Pancreas (tissue), 10 donors: ENCODE results near the gene PPCS. TPM values are rescaled to one million over a fixed set of nuclear protein-coding genes. Genes with fewer than 3 reads are reported as not detected.
"Not testable (repeated sequence)": the region's sequence is repeated elsewhere in the genome, so short reads cannot be mapped to it uniquely, and the experiment has no call there.

Source experiments
- ATAC-seq, 4 donors: fragments of 200-7000 bp; cut with Tn5 transposase; one replicate each; pipeline versions ENCODE4 v1.8.0 to v1.9.1; 2020; ENCODE audit warnings: mild to moderate bottlenecking in 4 of 4, moderate library complexity in 4 of 4
- DNase-seq, 6 donors: peaks; one replicate each; pipeline ENCODE4 v3.0.0-alpha.2; 2020
- FAIRE-seq: peaks from 2 replicates; lab custom pipeline; 2012; peaks lifted over from hg19 to GRCh38; lab: Jason Lieb, UNC
- H3K27ac ChIP-seq, 4 donors: fragments of 200-600 bp; sonication (generic); 1 replicate in 3 of 4; 2 replicates in 1 of 4; pipeline versions ENCODE4 v1.5.0 to v1.8.0; 2020
- H3K27me3 ChIP-seq, 4 donors: fragments of 200-600 bp; one replicate each; pipeline ENCODE4 v1.8.0; 2021
- H3K36me3 ChIP-seq, 3 donors: fragments of 200-600 bp; sonication (generic) in 1 of 3; one replicate each; pipeline versions ENCODE4 v1.5.0 to v1.8.0; 2020 to 2021
- H3K4me1 ChIP-seq, 3 donors: fragments of 200-600 bp; one replicate each; pipeline ENCODE4 v1.8.0; 2021
- H3K4me3 ChIP-seq, 4 donors: fragments of 200-600 bp; sonication (generic) in 2 of 4; one replicate each; pipeline versions ENCODE4 v1.5.0 to v1.8.0; 2020 to 2021
- H3K9me3 ChIP-seq, 4 donors: fragments of 200-600 bp; one replicate each; pipeline ENCODE4 v1.8.0; 2021
- WGBS, 2 donors: extraction: QIAGEN DNeasy Blood & Tissue Kit; methylation state at CpG; one replicate each; pipeline ENCODE4 v1.1.7; 2013; 5-methylcytosine and 5-hydroxymethylcytosine counted together
- intact Hi-C, 3 donors: fragments of 100-400 bp; cut with DNase I; formaldehyde crosslinking; loops; one replicate each; pipeline versions ENCODE4 v1.11.1 to v1.14.2; 2022
- polyA plus RNA-seq, 2 donors: library from polyadenylated mRNA; stranded (reverse); fragments of 200-250 nt; gene quantifications; one replicate each; pipeline ENCODE4 v1.2.3, GENCODE V29; 2013
- total RNA-seq, 6 donors: library from RNA; stranded (reverse); fragmentation: NEBNext Ultra II Directional in 4 of 6; extraction: Animal tissue kit (Norgen Biotek cat#: 25700) in 4 of 6; gene quantifications; one replicate each; pipeline versions ENCODE4 v1.2.1 to v1.2.4, GENCODE V29; 2021 to 2023
- TF ChIP-seq, protein P1 (sequence below), 4 donors: fragments of 200-600 bp; sonication (generic) in 3 of 4; IDR thresholded peaks; one replicate each; pipeline versions ENCODE4 v1.5.0 to v1.8.0; 2021; ENCODE audit warnings: antibody characterized with exemption in 4 of 4
- donor health status: healthy with polysubstance abuse.
- donor health status: DM: no; HTN: no; CAD: no; lungs with moderate emphysema.
- donor health status: DM: no; HTN: no; CAD: no.
- donor health status: control.
- donor health status: control.
- donor health status: Bipolar disorder and iron deficiency.
- donor health status: DM: yes; HTN: yes; CAD: no.
- donor health status: DM: no; HTN: no; CAD: no.
- donor health status: DM: no; HTN: no; CAD: no.
- donor health status: DM: yes; HTN: yes; CAD: no.

The PPCS gene
- total and polyA plus RNA-seq, 8 donors: 25.5 to 62.3 (median 36.0) TPM

DNA sequence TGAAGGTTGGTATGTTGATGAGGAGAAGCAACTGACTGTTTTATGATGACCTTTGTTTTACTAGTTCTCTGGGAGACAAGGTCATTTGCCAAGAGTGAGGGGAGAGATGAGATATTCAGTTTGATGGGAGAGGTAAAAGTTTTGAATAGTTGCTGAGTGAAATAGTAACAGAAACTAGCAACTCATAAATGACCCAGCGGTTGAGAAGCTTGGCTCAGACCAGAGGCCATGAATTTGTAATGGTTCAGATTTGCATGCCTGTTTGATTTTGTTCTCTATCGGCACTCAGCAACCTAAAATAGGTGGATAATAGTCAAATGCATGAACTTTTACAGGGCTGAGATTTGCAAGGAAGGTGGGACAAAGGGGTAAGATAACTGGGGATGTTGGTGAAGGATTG, 13.4 kb downstream of the PPCS start:
- intact Hi-C loops: no loop called here
- Histone ChIP-seq H3K36me3 (no peaks in the 10 kb centered on the region), H3K27ac (no peak overlapping the region), H3K27me3 (no peaks in the 10 kb centered on the region), H3K4me3 (no peak overlapping the region), H3K4me1 (no peaks in the 10 kb centered on the region), H3K9me3 (no peaks in the 10 kb centered on the region)
- DNase-seq (no peak), FAIRE-seq (no peak), ATAC-seq (no peak)
- WGBS, 2 donors: 95 to 96% methylated on average over 2 of the region's 2 CpGs
- TF ChIP-seq, protein P1, sequence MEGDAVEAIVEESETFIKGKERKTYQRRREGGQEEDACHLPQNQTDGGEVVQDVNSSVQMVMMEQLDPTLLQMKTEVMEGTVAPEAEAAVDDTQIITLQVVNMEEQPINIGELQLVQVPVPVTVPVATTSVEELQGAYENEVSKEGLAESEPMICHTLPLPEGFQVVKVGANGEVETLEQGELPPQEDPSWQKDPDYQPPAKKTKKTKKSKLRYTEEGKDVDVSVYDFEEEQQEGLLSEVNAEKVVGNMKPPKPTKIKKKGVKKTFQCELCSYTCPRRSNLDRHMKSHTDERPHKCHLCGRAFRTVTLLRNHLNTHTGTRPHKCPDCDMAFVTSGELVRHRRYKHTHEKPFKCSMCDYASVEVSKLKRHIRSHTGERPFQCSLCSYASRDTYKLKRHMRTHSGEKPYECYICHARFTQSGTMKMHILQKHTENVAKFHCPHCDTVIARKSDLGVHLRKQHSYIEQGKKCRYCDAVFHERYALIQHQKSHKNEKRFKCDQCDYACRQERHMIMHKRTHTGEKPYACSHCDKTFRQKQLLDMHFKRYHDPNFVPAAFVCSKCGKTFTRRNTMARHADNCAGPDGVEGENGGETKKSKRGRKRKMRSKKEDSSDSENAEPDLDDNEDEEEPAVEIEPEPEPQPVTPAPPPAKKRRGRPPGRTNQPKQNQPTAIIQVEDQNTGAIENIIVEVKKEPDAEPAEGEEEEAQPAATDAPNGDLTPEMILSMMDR (IDR thresholded peaks at IDR 0.05): no peak

DNA sequence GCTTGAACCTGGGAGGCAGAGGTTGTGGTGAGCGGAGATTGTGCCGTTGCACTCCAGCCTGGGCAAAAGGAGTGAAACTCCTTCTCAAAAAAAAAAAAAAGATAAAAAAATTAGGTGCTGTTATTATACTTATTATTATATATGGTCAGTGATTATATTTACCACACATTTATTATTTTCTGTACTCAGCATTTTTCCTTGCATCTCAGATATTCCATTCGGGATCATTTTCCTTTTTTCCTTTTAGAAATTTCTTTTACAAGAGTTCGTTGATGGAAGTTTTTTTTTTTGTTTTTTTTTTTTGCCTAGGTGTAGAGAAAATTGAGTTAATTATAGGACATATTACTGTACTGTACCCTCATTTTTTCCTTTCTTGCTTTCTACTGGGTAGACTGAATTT, 20.3 kb downstream of the PPCS start:
- DNase-seq: no peak
- Histone ChIP-seq H3K4me1 (no peaks in the 10 kb centered on the region), H3K4me3 (no peak overlapping the region), H3K27me3 (no peaks in the 10 kb centered on the region), H3K9me3 (no peaks in the 10 kb centered on the region), H3K27ac (no peak overlapping the region), H3K36me3 (no peaks in the 10 kb centered on the region)
- TF ChIP-seq, protein P1 (IDR thresholded peaks at IDR 0.05): no peak
- FAIRE-seq: no peak
- intact Hi-C loops: no loop called here
- no peak for ATAC-seq
- 88 to 94% methylated on average over 4 of the region's 4 CpGs for WGBS, 2 donors

DNA sequence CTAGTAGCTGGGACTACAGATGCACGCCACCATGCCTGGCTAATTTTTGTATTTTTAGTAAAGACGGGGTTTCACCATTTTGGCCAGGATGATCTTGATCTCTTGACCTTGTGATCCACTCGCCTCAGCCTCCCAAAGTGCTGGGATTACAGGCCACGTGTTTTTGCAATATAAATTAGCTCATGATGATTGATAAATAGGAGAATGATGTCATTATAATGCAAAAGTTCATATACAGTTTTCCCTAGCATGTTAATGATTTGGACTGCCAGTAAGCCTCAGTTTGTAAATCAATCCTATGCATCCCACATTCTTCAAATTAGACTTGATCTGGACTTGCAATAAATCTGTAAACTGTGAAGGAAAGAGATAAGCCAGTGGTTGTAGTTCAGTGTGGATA, 21.0 kb downstream of the PPCS start:
- ATAC-seq, DNase-seq, H3K4me3 ChIP-seq, H3K27me3 ChIP-seq, H3K4me1 ChIP-seq, H3K36me3 ChIP-seq, H3K9me3 ChIP-seq, H3K27ac ChIP-seq, FAIRE-seq, intact Hi-C loops: not testable (repeated sequence)
- 85 to 93% methylated on average over 4 of the region's 4 CpGs for WGBS, 2 donors

DNA sequence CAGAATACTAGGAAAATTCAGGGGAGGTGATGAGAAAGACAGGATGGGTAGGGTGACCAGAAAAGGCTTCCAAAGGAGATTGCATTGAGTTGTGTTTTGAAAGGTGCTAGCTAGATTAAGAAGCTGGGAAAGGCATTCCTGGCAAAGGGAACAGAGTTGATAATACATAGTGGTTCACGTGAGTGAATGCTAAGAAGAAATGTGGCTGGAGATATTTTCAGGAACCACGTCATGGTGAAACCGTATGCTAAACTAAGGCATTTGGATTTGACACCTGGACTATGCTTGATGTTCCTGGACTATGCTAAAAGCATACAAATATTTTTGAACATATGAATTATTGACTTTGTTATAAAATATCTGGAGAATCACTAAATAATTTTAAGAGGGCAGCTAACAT, 21.4 kb downstream of the PPCS start:
- no peak overlapping the region for H3K4me3 ChIP-seq
- FAIRE-seq (no peak), ATAC-seq (no peak), DNase-seq (no peak)
- WGBS, 2 donors: 90 to 97% methylated on average over 3 of the region's 3 CpGs
- TF ChIP-seq, protein P1 (IDR thresholded peaks at IDR 0.05): no peak
- no peaks in the 10 kb centered on the region for H3K27me3 ChIP-seq
- H3K27ac ChIP-seq: no peak overlapping the region
- peaks cover 0 to 3% (median 0%) of the 10 kb centered on the region in 3 donors for H3K36me3 ChIP-seq
- H3K9me3 ChIP-seq: no peaks in the 10 kb centered on the region
- H3K4me1 ChIP-seq: no peaks in the 10 kb centered on the region
- intact Hi-C loops: no loop called here

DNA sequence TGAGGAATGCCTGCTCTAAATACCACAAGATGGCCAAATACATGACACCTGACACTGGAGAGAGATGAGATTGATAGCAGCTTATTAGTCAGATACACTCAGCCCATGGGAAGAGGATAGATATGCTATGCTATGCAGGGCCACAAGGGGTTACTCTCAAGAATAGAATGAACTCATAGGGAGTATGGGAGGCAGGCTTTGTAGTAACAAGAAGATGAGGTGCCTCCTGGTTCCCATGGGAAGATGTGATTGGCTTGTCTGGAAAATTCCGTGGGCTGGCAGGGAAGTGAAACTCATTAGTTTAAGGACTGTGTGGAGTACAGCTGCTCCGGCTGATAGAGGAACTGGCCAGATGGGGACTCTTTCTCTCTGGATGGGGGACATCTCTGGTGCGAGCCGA, 23.3 kb downstream of the PPCS start:
- Histone ChIP-seq H3K27me3 (no peaks in the 10 kb centered on the region), H3K4me1 (no peaks in the 10 kb centered on the region), H3K9me3 (no peaks in the 10 kb centered on the region), H3K27ac (no peak overlapping the region), H3K4me3 (no peak overlapping the region), H3K36me3 (peaks cover 0 to 6% (median 0%) of the 10 kb centered on the region in 3 donors)
- TF ChIP-seq, protein P1 (IDR thresholded peaks at IDR 0.05): no peak
- FAIRE-seq (no peak), DNase-seq (no peak), ATAC-seq (no peak)
- 68 to 82% methylated on average over 4 of the region's 4 CpGs for WGBS, 2 donors
- intact Hi-C loops: no loop called here
